HPDE6-E6E7 (cell line): ENCODE data around the gene MSH5.

Experiments
- DNase-seq: peaks from one replicate; pipeline ENCODE4 v3.0.0; 2011; ENCODE audit warnings: missing footprints; ENCODE audit errors: extremely low spot score

Gene MSH5

DNA sequence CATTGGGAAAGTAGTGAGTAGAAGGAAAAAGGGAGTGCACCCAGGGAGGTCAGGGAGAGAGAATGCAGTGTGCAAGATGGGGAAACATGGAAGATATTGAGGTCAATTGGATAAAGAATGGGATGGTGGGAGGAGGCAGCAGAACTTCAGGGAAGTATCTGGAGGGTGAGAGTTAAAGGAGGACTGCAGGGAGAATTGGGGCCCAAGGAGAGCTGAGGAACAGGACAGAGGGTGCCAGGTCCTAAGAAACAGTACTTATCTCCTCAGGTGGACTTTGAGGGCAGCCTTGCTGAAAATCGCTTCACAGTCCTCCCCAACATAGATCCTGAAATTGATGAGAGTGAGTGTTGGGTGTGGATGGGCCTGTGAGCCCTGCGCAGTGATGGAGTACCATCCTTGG lies 18.5 kb downstream of the MSH5 start:
- no peak for DNase-seq

GRCh38 chr6:31760790-31761189 lies 21.0 kb downstream of the MSH5 start:
- no peak for DNase-seq

GRCh38 chr6:31761343-31761742 lies 21.5 kb downstream of the MSH5 start:
- no peak for DNase-seq

DNA sequence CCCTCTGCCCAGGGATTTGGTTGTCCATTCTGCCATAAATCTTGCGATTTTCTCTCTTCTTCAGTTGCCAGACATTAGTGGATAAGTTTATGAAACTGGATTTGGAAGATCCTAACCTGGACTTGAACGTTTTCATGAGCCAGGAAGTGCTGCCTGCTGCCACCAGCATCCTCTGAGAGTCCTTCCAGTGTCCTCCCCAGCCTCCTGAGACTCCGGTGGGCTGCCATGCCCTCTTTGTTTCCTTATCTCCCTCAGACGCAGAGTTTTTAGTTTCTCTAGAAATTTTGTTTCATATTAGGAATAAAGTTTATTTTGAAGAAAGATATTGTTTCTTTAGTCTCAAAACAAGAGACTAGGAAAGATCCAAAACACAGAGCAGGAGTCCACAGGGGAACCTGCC lies 22.6 kb downstream of the MSH5 start, which contains the start of gene SAPCD1:
TSS of gene SAPCD1 (plus strand) at position 301 of the 400 bp plus-strand sequence. CDS start 399 bp downstream, outside the sequence.
- DNase-seq = no peak

DNA sequence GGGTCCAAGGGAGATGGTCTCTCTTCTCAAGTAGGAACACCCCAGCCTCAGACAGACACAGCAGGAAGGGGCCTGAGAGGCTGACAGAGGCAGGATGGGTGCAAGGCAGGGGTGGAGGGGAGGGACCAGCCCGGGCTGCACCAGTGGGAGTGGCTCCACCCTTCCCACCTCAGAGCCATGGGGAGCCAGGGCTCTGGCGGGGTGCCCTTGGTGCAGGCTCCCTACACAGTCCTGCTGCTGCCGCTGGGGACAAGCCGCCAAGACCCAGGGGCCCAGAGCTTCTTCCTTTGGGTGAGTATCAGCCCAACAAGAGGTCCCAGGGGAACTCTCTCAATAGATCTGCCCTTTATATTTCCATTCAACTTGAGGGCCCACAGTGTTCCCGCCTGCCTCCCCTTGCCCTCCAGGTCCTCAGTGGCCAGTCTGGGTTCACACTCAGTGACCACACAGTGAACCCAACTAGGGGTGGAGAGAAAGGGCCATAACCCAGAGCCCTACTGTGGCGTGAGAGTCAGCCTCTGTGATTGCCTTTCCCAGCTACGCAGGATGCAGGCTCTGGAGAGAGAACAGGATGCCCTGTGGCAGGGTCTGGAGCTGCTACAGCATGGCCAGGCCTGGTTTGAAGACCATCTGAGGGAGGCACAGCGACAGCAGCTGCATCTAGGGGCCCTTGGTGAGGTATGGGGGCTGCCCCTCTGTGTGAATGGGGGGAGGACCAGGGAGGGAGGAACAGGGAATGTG lies 23.2 kb downstream of the MSH5 start:
- no peak for DNase-seq

DNA sequence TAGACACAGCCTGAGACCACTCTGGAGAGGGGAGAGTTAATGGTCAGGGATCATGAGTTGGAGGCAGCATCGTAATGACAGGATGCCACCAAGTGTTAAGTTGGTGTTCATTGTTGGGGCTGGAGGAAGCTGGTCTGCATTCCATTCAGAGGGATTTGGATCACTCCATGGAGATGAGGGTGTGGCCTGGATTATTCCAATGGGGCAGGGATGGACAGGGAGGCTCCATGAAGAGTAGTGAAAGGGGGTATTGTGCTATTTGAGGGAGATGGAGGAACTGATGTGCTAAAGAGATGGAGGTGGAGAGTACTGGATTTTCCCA lies 23.8 kb downstream of the MSH5 start:
- DNase-seq = no peak

DNA sequence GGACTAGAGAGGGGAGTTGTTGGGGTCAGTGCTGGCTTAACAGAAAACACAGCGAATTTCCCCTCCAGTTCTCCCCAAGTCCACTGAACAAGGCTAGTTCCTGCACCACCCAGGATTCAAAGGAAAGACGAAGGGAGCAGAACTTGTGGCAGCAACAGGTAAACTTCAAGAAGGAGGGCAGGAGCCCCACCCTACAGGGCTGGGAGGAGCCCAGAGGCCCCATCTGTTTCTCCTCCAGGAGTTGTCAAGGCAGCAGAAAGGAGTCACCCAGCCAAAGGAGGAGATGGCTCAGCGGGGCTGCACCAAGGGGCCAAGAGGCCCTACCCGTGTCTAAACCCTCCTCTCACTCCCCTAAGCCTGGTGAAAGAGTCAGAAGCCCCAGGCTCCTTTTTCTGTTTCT lies 24.4 kb downstream of the MSH5 start:
- DNase-seq = no peak

DNA sequence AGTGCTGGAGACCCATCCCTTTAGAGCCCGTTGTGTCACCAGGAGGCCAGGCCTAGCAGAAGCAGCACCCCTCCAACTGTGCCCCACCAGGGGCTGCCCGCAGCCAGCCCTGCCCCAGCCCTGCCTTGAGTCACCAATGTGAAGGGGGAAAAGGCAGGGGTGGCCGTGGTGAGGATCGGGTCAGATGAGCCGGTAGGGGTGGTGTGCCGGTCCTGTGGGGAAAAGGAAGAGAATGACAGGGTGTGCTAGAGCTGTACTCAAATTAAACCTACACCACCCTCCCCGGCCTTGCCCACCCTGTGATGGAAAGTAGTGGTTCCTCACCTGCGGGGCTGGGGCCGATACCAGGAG lies 25.7 kb downstream of the MSH5 start:
- DNase-seq = no peak

DNA sequence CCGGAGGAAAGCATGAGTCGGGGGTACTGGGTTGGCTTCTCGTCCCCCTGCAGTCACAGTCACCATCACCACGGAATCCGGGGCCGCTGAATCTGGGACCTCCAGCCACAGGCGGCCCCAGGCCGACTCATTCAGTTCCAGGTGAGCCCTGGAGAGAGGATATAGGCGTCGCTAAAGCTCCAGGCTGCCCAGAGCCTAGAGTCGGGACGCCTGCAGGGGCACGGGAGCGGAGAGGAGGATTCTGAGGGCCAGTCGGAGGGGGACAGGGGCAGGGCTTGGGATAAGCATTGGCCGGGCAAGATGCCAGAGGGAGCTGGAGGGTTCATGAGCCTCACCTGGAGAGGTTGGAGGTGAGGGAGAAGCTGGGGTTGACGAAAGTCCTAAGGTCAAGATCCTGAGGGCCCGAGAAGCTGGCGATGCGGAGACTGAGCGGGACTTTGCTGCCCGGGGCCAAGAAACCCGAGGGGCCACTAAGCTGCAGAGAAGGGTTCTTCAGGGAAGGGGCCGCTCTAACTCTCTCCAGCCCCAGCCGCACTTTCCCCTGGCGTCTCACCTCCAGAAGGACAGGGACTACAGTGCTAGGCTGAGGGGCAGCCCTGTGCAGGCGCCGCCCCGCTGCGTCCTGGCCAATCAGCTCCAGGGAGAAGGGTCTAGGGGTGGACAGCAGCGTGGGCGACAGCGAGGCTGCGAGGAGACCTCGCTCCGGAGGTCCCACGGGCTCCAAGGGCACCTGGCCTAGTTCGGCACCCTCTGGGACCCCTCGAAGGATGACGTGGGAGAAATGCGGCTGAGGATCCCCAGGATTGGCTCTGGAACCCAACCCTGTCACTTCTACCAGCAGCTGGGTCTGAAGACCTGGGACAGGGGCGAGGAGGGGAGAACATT lies 26.3 kb downstream of the MSH5 start:
- DNase-seq = no peak

GRCh38 chr6:31767096-31767645 lies 27.4 kb downstream of the MSH5 start:
- DNase-seq = no peak

- no peak for DNase-seq
Observed at GRCh38 chr6:31768363-31769257, 28.8 kb downstream of the MSH5 start.

DNA sequence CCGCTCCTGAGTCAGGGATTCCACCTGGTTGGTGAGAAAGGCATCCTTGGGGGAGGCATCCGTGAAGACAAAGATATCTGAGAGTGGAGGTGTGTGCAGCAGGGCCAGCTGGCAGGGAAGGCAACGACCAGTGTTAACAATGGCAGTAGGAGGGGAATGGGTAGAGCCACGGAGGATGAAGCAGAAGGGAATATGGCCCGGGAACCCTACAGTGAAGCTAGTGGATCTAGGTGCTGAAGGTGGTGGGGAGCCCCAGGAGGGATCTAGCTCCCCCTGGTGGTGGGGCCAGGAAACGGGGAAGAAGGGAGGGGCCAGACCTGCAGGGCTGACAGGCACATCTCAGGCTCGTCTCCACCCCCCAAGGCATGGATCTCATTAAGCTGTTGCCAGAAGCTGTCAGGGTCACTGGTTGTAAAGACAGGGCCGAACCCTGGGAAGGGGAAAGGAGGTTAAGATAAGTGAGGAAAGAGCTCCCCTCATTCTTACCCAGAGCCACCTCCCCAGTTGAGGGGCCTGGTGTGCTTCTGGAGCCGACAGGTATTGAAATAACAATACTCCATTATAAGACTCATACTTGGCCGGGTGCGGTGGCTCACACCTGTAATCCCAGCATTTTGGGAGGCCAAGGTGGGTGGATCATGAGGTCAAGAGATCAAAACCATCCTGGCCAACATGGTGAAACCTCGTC lies 30.0 kb downstream of the MSH5 start:
- DNase-seq = peak; percentile 89

GRCh38 chr6:31770860-31771259 lies 31.1 kb downstream of the MSH5 start:
- DNase-seq = no peak

DNA sequence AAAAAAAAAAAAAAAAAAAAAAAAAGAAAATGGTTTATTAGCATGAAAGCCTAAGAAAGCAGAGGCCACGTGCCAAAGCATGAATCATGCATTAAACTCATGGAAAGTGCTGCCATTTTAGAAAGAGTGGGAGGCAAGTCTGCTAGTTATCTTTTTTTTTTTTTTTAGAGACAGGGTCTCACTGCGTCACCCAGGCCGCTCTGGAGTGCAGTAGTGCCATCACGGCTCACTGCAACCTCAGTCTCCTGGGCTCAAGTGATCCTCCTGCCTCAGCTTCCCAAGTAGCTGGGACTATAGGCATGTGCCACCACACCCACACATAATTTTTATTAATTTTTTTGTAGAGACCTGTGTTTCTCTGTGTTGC lies 32.2 kb downstream of the MSH5 start:
- DNase-seq = no peak

DNA sequence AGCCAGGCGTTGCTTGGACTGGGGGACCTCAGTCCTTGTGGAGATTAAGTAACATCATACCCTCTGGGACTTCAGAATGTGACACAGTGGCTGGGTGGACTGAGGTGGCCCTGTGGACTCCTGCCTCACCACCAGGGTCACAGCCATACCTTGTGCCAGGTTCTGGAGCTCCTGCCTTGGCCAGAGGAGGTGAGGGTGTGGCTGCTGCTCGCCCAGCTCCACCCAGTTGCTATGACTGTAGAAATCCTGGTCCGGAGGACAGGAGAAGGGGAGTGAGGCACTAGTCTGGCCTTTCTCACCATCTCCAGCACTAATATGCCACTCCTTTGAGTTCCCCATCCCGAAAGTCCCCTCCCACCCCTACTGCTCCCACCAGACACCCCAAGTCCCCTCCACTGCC lies 35.4 kb downstream of the MSH5 start:
- peak; percentile 37 for DNase-seq

- no peak for DNase-seq
Observed at GRCh38 chr6:31775633-31776484, 36.1 kb downstream of the MSH5 start.

- no peak for DNase-seq
Observed at GRCh38 chr6:31776485-31776988, 36.7 kb downstream of the MSH5 start.

- DNase-seq = peak; percentile 93
Observed at GRCh38 chr6:31776989-31777666, 37.3 kb downstream of the MSH5 start, which contains the start of gene VWA7. VWA7 (minus strand) TSS chr6:31777328; CDS start chr6:31776779, 549 bp downstream.

DNA sequence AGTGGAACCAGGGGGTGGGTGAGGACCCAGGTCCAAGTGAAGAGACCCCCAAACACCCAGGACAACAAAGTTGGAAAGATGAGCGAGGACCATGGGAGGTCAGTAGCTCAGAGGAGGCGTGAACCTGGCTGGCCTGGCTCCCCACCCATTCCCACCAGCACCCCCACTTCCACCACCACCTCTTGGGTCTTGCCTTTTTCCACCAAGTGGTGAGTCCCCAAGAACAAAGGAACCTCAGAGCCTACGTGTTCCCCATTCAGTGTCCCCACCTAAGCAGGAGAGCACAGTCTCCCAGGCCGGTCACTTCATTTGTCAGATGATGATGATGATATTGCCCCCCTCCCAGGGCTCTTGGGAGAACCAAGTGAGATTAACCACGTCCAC lies 37.9 kb downstream of the MSH5 start:
- DNase-seq = no peak

DNA sequence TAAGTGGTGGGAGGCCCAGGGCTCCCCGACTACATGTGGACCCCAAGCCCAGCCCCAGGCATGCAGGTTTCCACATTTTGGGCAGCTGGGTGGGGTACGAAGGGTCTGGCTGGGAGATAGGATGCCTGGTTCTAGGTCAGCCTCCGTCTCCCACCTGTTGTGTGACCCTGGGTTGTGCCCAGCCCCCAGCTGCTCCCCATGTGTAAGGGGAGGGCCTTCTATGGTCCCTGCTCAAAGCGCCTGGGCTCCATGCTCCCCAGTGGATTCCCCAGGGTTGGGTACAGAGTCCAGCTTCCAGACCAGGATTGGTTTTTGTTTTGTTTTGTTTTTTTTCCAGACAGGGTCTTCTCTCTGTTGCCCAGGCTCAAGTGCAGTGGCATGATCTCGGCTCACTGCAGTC lies 38.4 kb downstream of the MSH5 start:
- DNase-seq = no peak
